ENCODE results near the gene PRPF40A. TPM values are rescaled to one million over a fixed set of nuclear protein-coding genes. Genes with fewer than 3 reads are reported as not detected.

Gene PRPF40A
- total RNA-seq, 4 donors from 2014 or later, result 69.0 to 125 (median 81.7) TPM

- DNase-seq (ENCODE audit: low spot score) (no peak), ATAC-seq (ENCODE audit: low FRiP score) (no peak)
- TF ChIP-seq, protein P1, sequence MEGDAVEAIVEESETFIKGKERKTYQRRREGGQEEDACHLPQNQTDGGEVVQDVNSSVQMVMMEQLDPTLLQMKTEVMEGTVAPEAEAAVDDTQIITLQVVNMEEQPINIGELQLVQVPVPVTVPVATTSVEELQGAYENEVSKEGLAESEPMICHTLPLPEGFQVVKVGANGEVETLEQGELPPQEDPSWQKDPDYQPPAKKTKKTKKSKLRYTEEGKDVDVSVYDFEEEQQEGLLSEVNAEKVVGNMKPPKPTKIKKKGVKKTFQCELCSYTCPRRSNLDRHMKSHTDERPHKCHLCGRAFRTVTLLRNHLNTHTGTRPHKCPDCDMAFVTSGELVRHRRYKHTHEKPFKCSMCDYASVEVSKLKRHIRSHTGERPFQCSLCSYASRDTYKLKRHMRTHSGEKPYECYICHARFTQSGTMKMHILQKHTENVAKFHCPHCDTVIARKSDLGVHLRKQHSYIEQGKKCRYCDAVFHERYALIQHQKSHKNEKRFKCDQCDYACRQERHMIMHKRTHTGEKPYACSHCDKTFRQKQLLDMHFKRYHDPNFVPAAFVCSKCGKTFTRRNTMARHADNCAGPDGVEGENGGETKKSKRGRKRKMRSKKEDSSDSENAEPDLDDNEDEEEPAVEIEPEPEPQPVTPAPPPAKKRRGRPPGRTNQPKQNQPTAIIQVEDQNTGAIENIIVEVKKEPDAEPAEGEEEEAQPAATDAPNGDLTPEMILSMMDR (IDR thresholded peaks at IDR 0.05), result no peak
These were observed 40.8 kb downstream of the PRPF40A start for GRCh38 chr2:152676461-152676860.

DNA sequence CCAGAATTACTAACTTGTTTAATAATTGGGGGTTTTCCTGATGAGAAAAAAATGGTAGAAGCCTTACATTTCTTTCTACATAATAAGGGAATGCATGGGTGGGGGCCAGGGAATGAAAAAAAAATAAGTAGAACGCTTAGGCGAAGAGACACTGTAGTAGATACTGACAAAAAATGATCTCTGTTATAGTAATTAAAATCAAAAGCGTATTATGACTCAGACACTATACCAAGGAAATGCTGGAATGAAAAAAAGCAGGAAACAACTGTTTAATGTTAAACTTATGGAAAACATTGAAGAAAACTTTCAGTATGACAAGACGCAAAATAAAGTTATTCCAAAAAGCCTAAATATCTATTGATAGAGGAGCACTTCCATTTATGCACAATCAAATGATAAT lies 42.9 kb downstream of the PRPF40A start:
- ATAC-seq (ENCODE audit: low FRiP score) (no peak), DNase-seq (ENCODE audit: low spot score) (no peak)
- TF ChIP-seq, protein P1 (IDR thresholded peaks at IDR 0.05), result no peak

DNA sequence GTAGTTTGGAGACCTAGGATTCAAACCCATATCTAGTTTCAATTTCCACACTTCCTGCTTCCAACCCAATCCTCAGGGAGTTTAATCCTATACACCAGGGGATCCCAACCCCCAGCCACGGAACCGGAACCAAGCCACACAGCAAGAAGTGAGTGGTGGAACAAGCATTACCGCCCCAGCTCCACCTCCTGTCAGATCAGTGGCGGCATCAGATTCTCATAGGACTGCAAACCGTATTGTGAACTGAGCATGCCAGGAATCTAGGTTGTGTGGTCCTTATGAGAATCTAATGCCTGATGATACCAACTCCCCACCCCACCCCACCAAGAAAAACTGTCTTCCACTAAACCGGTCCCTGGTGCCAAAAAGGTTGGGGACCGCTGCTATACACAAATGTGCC lies 52.5 kb downstream of the PRPF40A start:
- ATAC-seq (ENCODE audit: low FRiP score) (no peak), DNase-seq (ENCODE audit: low spot score) (no peak)
- TF ChIP-seq, protein P1 (IDR thresholded peaks at IDR 0.05), result no peak

DNA sequence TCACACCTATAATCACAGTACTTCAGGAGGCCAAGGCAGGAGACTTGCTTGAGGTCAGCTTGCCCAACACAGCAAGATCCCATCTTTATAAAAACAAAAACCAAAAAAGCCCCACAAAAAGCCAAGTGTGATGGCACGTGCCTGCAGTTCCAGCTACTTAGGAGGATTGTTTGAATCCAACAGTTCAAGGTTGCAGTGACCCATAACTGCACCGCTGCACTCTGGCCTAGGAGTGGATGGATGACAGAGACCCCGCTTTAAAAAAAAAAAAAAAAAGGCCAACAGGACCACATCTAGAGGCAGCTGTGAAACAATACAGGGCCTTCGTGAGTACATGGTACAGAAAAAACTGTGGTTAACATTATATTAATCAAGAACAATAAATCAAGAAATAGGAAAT lies 56.2 kb downstream of the PRPF40A start:
- TF ChIP-seq, protein P1 (IDR thresholded peaks at IDR 0.05), result no peak
- ATAC-seq (ENCODE audit: low FRiP score), result no peak
- no peak for DNase-seq (ENCODE audit: low spot score)

- ATAC-seq (ENCODE audit: low FRiP score), result no peak
- no peak for DNase-seq (ENCODE audit: low spot score)
- TF ChIP-seq, protein P1 (IDR thresholded peaks at IDR 0.05), result no peak
These were observed 59.0 kb downstream of the PRPF40A start for GRCh38 chr2:152658221-152658620.

DNA sequence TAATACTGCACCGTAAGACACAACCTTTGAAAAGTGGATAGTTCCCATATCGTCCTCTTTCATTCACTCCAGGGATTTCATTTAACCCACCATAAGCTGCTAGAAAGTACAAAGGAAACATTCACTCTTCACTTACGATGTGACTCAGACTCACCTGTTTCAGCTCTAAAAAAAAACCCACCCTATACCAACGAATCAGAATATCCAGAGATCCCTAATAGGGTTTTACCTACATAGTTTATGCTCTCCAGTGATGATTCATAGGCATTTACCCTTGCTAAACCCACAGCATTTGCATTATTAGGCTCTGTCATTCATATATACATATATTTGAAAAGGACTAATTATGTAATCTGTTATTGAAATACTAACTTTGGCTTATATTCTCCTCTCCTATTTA lies 60.2 kb downstream of the PRPF40A start:
- TF ChIP-seq, protein P1 (IDR thresholded peaks at IDR 0.05), result no peak
- no peak for ATAC-seq (ENCODE audit: low FRiP score)
- no peak for DNase-seq (ENCODE audit: low spot score)

- TF ChIP-seq, protein P1 (IDR thresholded peaks at IDR 0.05), result no peak
- DNase-seq (ENCODE audit: low spot score) (no peak), ATAC-seq (ENCODE audit: low FRiP score) (no peak)
These were observed 61.4 kb downstream of the PRPF40A start for GRCh38 chr2:152655880-152656279.

All from omental fat pad (tissue), 4 donors.